Measurements from ENCODE around the gene ITK.

ITK gene

GRCh38 chr5:157284458-157285212 is 104.0 kb downstream of the ITK start:
- no peak for DNase-seq

- no peak for DNase-seq
Measured at GRCh38 chr5:157285310-157286035, 104.8 kb downstream of the ITK start.

GRCh38 chr5:157286761-157287211 is 106.1 kb downstream of the ITK start:
- DNase-seq, result no peak

- DNase-seq, result no peak
Measured at GRCh38 chr5:157288405-157289163, 107.9 kb downstream of the ITK start.

- DNase-seq, result no peak
Measured at GRCh38 chr5:157289164-157289819, 108.7 kb downstream of the ITK start.

- DNase-seq, result no peak
Measured at GRCh38 chr5:157290156-157290980, 109.7 kb downstream of the ITK start.

- DNase-seq, result no peak
Measured at GRCh38 chr5:157290981-157291711, 110.5 kb downstream of the ITK start.

GRCh38 chr5:157292599-157292998 is 112.0 kb downstream of the ITK start:
- DNase-seq, result no peak

GRCh38 chr5:157294407-157295091 is 113.9 kb downstream of the ITK start:
- no peak for DNase-seq

- no peak for DNase-seq
Measured at GRCh38 chr5:157295247-157295646, 114.6 kb downstream of the ITK start.

GRCh38 chr5:157300564-157300963 is 119.9 kb downstream of the ITK start:
- no peak for DNase-seq

GRCh38 chr5:157301066-157301465 is 120.4 kb downstream of the ITK start:
- no peak for DNase-seq

GRCh38 chr5:157303023-157303422 is 122.4 kb downstream of the ITK start:
- DNase-seq, result no peak

- DNase-seq, result peak; percentile 60
Measured at GRCh38 chr5:157303667-157304327, 123.2 kb downstream of the ITK start.

All from CD4-positive, alpha-beta T cell treated with Interleukin-21 for 1 hour (primary cell).